AG09319 (cell line): ENCODE data around the gene PHACTR3.

Experiments used
- DNase-seq: peaks from one replicate; pipeline ENCODE4 v3.0.0-alpha.2; 2010; ENCODE audit warnings: low read depth; ENCODE audit errors: extremely low read depth
- CTCF ChIP-seq: IDR thresholded peaks from 2 replicates; pipeline ENCODE4 v1.5.1; 2011; ENCODE audit warnings: low read depth, mild to moderate bottlenecking, inconsistent platforms, low read length, moderate library complexity

Gene PHACTR3

GRCh38 chr20:59698598-59698997, 94.3 kb downstream of the PHACTR3 start:
- TF ChIP-seq CTCF, result no peak
- DNase-seq, result no peak

- no peak for DNase-seq
- TF ChIP-seq CTCF, result no peak
These were observed 96.9 kb downstream of the PHACTR3 start for GRCh38 chr20:59701236-59701635.

- no peak for TF ChIP-seq CTCF
- DNase-seq, result no peak
These were observed 98.7 kb downstream of the PHACTR3 start for GRCh38 chr20:59703046-59703445.

- no peak for TF ChIP-seq CTCF
- DNase-seq, result no peak
These were observed 101.5 kb downstream of the PHACTR3 start for GRCh38 chr20:59705651-59706399.

- no peak for DNase-seq
- TF ChIP-seq CTCF, result no peak
These were observed 102.0 kb downstream of the PHACTR3 start for GRCh38 chr20:59706400-59706693.

- no peak for DNase-seq
- no peak for TF ChIP-seq CTCF
These were observed 104.0 kb downstream of the PHACTR3 start for GRCh38 chr20:59708326-59708725.

GRCh38 chr20:59709636-59710035, 105.3 kb downstream of the PHACTR3 start:
- DNase-seq, result no peak
- no peak for TF ChIP-seq CTCF
